MM.1S (cell line): ENCODE data around the gene CSTF2.

Source experiments
- DNase-seq: peaks from one replicate; pipeline ENCODE4 v3.0.0-alpha.2; 2015
- H2AFZ ChIP-seq: fragments of 300-600 bp; sonication (generic); 2 replicates; pipeline ENCODE4 v1.6.0; 2016; ENCODE audit warnings: antibody characterized with exemption, low read length
- H3F3A ChIP-seq: fragments of 300-600 bp; sonication (generic); 2 replicates; pipeline ENCODE4 v1.6.1; 2016; ENCODE audit warnings: mild to moderate bottlenecking, antibody characterized with exemption, low read length, moderate library complexity, mixed read lengths; ENCODE audit not compliant: insufficient read depth
- H3K27ac ChIP-seq: fragments of 300-600 bp; sonication (generic); 2 replicates; pipeline ENCODE4 v1.5.1; 2016; ENCODE audit warnings: mild to moderate bottlenecking, low read length
- H3K27me3 ChIP-seq: fragments of 300-600 bp; sonication (generic); replicated peaks from 2 replicates; pipeline ENCODE4 v1.6.0; 2016; ENCODE audit warnings: low read length; ENCODE audit not compliant: insufficient read depth
- H3K36me3 ChIP-seq: fragments of 300-600 bp; sonication (generic); replicated peaks from 2 replicates; pipeline ENCODE4 v1.6.1; 2016; ENCODE audit warnings: mild to moderate bottlenecking, low read length, mixed read lengths; ENCODE audit not compliant: insufficient read depth
- H3K4me1 ChIP-seq: fragments of 300-600 bp; sonication (generic); 2 replicates; pipeline ENCODE4 v1.6.1; 2016; ENCODE audit warnings: low read length, mixed read lengths
- H3K4me2 ChIP-seq: fragments of 300-600 bp; sonication (generic); 2 replicates; pipeline ENCODE4 v1.6.0; 2016; ENCODE audit warnings: low read depth, low read length
- H3K4me3 ChIP-seq: fragments of 300-600 bp; sonication (generic); 2 replicates; pipeline ENCODE4 v1.5.1; 2016; ENCODE audit warnings: low read length, mixed read lengths
- H3K79me2 ChIP-seq: fragments of 300-600 bp; sonication (generic); 2 replicates; pipeline ENCODE4 v1.6.1; 2016; ENCODE audit warnings: mixed run types, low read length, mixed read lengths
- H3K9ac ChIP-seq: fragments of 300-600 bp; sonication (generic); 2 replicates; pipeline ENCODE4 v1.6.1; 2016; ENCODE audit warnings: low read length, mixed read lengths
- H3K9me2 ChIP-seq: fragments of 300-600 bp; sonication (generic); replicated peaks from 2 replicates; pipeline ENCODE4 v1.6.1; 2016; ENCODE audit warnings: mild to moderate bottlenecking, low read length, mixed read lengths; ENCODE audit not compliant: insufficient read depth
- H3K9me3 ChIP-seq: fragments of 300-600 bp; sonication (generic); replicated peaks from 2 replicates; pipeline ENCODE4 v1.6.1; 2016; ENCODE audit warnings: mild to moderate bottlenecking, low read length, mixed read lengths; ENCODE audit not compliant: insufficient read depth
- H4K20me1 ChIP-seq: fragments of 300-600 bp; sonication (generic); 2 replicates; pipeline ENCODE4 v1.6.1; 2016; ENCODE audit warnings: mild to moderate bottlenecking, low read length, moderate library complexity, mixed read lengths; ENCODE audit not compliant: insufficient read depth
- CTCF ChIP-seq: fragments of 300-600 bp; sonication (generic); IDR thresholded peaks from 2 replicates; pipeline ENCODE4 v1.5.1; 2016; ENCODE audit warnings: antibody characterized with exemption, low read length, mixed read lengths
- EZH2 ChIP-seq: fragments of 300-600 bp; sonication (generic); optimal IDR thresholded peaks from 2 replicates; pipeline ENCODE3; 2017; ENCODE audit warnings: low read depth, mild to moderate bottlenecking, antibody characterized with exemption, low read length, mixed read lengths
- EZH2phosphoT487 ChIP-seq: fragments of 300-600 bp; sonication (generic); IDR thresholded peaks from 2 replicates; pipeline ENCODE4 v1.6.1; 2018; ENCODE audit warnings: antibody characterized with exemption, low read length

The CSTF2 gene

GRCh38 chrX:100831219-100831946 is 11.2 kb downstream of the CSTF2 start:
- no peak overlapping the region for H3K27ac ChIP-seq

DNA sequence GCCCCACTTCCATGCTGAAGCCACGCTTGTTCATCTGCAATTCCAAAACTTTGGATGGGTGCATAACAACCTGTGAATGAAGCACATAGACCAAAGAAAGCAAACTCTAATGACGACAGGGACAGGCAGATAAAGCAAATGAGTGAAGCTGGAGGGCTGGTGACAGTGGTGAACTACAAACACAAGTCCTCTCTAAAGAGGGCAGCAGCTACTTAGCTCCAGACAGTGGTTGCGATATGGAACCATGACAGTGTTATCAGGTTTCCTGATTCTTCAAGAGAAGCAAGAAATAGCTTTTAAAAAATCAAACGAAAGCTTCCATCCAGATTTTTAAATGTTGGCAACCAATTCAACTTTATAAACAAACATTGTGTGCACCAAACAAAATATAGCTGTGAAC is 30.1 kb downstream of the CSTF2 start:
- no peaks in the 10 kb centered on the region for H3K36me3 ChIP-seq
- H3K79me2 ChIP-seq, result no peaks in the 10 kb centered on the region
- no peak overlapping the region for H3K27ac ChIP-seq
- H4K20me1 ChIP-seq, result no peaks in the 10 kb centered on the region
- H2AFZ ChIP-seq, result no peak overlapping the region
- H3K4me1 ChIP-seq, result no peaks in the 10 kb centered on the region
- no peak for TF ChIP-seq EZH2
- TF ChIP-seq EZH2phosphoT487, result no peak
- no peak for TF ChIP-seq CTCF
- H3K9me3 ChIP-seq, result no peaks in the 10 kb centered on the region
- H3K27me3 ChIP-seq, result no peaks in the 10 kb centered on the region
- no peak overlapping the region for H3K9ac ChIP-seq
- no peak overlapping the region for H3K4me3 ChIP-seq
- no peak for DNase-seq
- H3F3A ChIP-seq, result no peaks in the 10 kb centered on the region
- no peaks in the 10 kb centered on the region for H3K9me2 ChIP-seq
- no peak overlapping the region for H3K4me2 ChIP-seq

More at GRCh38 chrX:100831219-100831946, 11.2 kb downstream of the CSTF2 start:
- no peaks in the 10 kb centered on the region for H3K79me2 ChIP-seq
- H3K27me3 ChIP-seq, result no peaks in the 10 kb centered on the region
- H3K4me2 ChIP-seq, result no peak overlapping the region
- no peaks in the 10 kb centered on the region for H3K9me3 ChIP-seq
- no peak overlapping the region for H3K4me3 ChIP-seq
- no peak for DNase-seq
- no peaks in the 10 kb centered on the region for H4K20me1 ChIP-seq
- H3K4me1 ChIP-seq, result no peaks in the 10 kb centered on the region
- no peaks in the 10 kb centered on the region for H3F3A ChIP-seq
- H3K9me2 ChIP-seq, result no peaks in the 10 kb centered on the region
- H3K9ac ChIP-seq, result no peak overlapping the region
- no peaks in the 10 kb centered on the region for H3K36me3 ChIP-seq
- no peak overlapping the region for H2AFZ ChIP-seq
- TF ChIP-seq EZH2phosphoT487 (no peak), CTCF (no peak), EZH2 (no peak)

GRCh38 chrX:100852810-100853209 is 32.6 kb downstream of the CSTF2 start:
- no peak overlapping the region for H3K27ac ChIP-seq
- H3K9me2 ChIP-seq, result no peaks in the 10 kb centered on the region
- H3K9me3 ChIP-seq, result no peaks in the 10 kb centered on the region
- no peaks in the 10 kb centered on the region for H3K36me3 ChIP-seq
- no peak overlapping the region for H3K9ac ChIP-seq
- H3K4me2 ChIP-seq, result no peak overlapping the region
- no peaks in the 10 kb centered on the region for H3K4me1 ChIP-seq
- no peak overlapping the region for H3K4me3 ChIP-seq
- DNase-seq, result no peak
- no peaks in the 10 kb centered on the region for H4K20me1 ChIP-seq
- H3F3A ChIP-seq, result no peaks in the 10 kb centered on the region
- TF ChIP-seq CTCF (no peak), EZH2phosphoT487 (no peak)
- no peak overlapping the region for H2AFZ ChIP-seq
- H3K79me2 ChIP-seq, result no peaks in the 10 kb centered on the region
- H3K27me3 ChIP-seq, result no peaks in the 10 kb centered on the region
